ENCODE measurements around the gene AP3B1. TPM values are rescaled to one million over a fixed set of nuclear protein-coding genes. Genes with fewer than 3 reads are reported as not detected.

The AP3B1 gene, protein sequence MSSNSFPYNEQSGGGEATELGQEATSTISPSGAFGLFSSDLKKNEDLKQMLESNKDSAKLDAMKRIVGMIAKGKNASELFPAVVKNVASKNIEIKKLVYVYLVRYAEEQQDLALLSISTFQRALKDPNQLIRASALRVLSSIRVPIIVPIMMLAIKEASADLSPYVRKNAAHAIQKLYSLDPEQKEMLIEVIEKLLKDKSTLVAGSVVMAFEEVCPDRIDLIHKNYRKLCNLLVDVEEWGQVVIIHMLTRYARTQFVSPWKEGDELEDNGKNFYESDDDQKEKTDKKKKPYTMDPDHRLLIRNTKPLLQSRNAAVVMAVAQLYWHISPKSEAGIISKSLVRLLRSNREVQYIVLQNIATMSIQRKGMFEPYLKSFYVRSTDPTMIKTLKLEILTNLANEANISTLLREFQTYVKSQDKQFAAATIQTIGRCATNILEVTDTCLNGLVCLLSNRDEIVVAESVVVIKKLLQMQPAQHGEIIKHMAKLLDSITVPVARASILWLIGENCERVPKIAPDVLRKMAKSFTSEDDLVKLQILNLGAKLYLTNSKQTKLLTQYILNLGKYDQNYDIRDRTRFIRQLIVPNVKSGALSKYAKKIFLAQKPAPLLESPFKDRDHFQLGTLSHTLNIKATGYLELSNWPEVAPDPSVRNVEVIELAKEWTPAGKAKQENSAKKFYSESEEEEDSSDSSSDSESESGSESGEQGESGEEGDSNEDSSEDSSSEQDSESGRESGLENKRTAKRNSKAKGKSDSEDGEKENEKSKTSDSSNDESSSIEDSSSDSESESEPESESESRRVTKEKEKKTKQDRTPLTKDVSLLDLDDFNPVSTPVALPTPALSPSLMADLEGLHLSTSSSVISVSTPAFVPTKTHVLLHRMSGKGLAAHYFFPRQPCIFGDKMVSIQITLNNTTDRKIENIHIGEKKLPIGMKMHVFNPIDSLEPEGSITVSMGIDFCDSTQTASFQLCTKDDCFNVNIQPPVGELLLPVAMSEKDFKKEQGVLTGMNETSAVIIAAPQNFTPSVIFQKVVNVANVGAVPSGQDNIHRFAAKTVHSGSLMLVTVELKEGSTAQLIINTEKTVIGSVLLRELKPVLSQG
- total RNA-seq, result 10 to 100 TPM; 33.8 to 38.6 (median 36.0) TPM

DNA sequence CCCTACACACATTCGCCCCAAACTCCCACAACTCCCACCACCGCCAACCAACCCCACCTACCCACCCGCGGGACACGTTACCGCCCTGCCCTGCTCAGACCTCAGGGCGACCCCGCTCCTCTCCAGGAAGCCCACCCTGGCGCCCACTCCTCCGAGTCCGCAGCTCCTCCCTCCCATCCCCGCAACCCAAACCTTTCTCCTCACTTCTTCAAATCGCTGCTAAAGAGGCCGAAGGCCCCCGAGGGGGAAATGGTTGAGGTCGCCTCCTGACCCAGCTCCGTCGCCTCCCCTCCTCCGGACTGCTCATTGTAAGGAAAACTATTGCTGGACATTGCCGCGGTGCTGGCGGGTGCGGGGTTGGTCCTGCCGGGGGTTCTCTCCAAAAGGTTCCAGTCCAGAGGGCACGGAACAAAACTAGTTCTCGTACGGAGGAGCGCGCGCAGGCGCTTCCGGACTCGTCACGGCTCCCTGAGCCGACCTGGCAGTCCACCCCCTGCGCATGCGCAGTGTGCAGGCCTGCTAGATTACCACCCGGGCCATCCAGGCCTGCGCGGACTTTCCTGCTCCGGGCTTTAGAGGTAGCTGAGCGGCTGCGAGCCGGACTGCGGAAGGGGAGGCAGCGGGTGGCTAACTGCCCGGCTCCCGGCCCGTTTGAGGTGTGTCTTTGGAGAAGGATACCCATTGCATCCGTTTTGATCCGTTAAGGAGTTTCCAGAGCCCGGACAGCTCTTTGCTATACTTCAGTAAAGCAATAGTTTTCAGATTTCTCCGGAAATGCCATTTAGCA, at the start of gene AP3B1:
Gene AP3B1, minus strand, starts transcription at position 451 of the 787 bp plus-strand sequence. Its CDS starts 119 bp downstream, at position 332.
- no peaks in the 10 kb centered on the region for H3K36me3 ChIP-seq
- 0 to 1% methylated on average over 3 to 12 of the region's 53 CpGs for WGBS, 2 donors (ENCODE audit: low coverage in 1 of 2)
- ATAC-seq, result peak; percentile 96

DNA sequence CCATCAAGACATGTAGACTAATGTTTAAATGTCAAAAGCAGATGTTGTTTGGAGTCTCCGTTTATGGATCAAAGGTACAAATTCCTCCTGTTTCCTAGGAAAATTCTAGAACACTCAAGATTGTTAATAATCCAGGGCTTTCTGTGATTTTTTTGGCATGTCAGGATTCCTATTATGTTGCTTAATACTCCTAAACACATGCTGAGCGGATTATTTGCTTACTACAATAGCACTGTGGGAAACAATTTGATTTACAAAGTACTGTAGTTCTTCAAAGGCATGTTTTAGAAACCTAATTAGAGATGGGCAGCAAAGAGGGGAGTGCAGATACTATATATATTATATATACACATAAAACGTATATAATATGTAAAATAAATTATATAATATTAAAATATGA, 46.9 kb upstream of the AP3B1 start:
- Histone ChIP-seq H3K27ac (no peak overlapping the region), H3K4me3 (no peak overlapping the region), H3K36me3 (no peaks in the 10 kb centered on the region), H3K27me3 (no peaks in the 10 kb centered on the region), H3K4me1 (no peaks in the 10 kb centered on the region), H3K9me3 (peaks cover 0 to 13% (median 0%) of the 10 kb centered on the region in 3 donors)
- no peak for ATAC-seq
- 63% methylated on average over 3 of the region's 3 CpGs for WGBS, 2 donors (ENCODE audit: low coverage in 1 of 2)
- TF ChIP-seq EP300 (IDR thresholded peaks at IDR 0.05) (no peak), POLR2A (IDR thresholded peaks at IDR 0.05) (no peak), POLR2AphosphoS5 (IDR thresholded peaks at IDR 0.05) (no peak)
- TF ChIP-seq, protein P1, sequence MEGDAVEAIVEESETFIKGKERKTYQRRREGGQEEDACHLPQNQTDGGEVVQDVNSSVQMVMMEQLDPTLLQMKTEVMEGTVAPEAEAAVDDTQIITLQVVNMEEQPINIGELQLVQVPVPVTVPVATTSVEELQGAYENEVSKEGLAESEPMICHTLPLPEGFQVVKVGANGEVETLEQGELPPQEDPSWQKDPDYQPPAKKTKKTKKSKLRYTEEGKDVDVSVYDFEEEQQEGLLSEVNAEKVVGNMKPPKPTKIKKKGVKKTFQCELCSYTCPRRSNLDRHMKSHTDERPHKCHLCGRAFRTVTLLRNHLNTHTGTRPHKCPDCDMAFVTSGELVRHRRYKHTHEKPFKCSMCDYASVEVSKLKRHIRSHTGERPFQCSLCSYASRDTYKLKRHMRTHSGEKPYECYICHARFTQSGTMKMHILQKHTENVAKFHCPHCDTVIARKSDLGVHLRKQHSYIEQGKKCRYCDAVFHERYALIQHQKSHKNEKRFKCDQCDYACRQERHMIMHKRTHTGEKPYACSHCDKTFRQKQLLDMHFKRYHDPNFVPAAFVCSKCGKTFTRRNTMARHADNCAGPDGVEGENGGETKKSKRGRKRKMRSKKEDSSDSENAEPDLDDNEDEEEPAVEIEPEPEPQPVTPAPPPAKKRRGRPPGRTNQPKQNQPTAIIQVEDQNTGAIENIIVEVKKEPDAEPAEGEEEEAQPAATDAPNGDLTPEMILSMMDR (IDR thresholded peaks at IDR 0.05), result no peak

More for the DNA sequence above, at the start of gene AP3B1:
- Histone ChIP-seq H3K4me3 (peak within 1 kb of the TSS; percentile 82 to 84), H3K27ac (peak within 1 kb of the TSS; percentile 57 to 91 (median 88)), H3K4me1 (peaks cover 3 to 34% (median 9%) of the 10 kb centered on the region in 3 donors), H3K9me3 (no peaks in the 10 kb centered on the region), H3K27me3 (no peaks in the 10 kb centered on the region)
- TF ChIP-seq, protein P1 (IDR thresholded peaks at IDR 0.05), result no peak
- peak; percentile 85 to 92 for TF ChIP-seq POLR2A (IDR thresholded peaks at IDR 0.05)
- TF ChIP-seq POLR2AphosphoS5 (IDR thresholded peaks at IDR 0.05), result peak; percentile 90

DNA sequence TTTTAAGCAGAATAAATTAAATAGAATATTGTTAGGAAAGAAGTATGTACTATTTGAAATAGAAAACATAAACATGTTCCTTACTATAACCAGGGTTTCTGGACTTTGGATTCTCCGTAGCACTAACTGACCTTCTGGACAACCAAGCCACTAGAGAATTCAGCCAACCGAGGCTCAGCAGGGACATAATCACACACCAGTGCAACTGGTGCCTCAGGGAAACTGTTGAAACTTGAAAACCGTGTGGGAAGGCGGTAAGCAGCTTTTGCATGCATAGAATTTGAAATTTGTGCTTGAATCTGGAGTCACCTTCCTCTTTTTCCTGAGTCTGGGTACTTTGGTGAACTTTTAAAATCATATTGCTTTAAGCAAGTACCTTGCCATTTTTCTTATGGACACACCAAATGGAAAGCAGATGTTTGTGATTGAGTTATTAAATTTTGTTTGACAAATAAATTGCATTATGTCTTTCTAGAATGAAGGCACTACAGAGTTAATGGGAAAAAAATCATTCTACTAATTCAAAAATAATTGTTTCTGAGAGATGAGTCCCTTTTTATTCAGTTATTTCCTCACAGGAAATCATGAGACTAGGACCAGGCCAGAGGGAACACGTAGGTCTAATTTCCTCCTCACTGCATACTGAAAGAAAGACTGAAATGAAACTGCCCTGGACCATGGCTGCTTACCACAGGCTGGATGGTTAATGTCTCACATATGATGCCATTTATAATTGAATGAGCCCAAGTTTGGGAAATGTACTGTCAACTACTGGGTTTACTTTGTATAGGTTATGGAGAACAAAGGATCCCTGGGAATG, 45.3 kb upstream of the AP3B1 start:
- no peaks in the 10 kb centered on the region for H3K36me3 ChIP-seq
- H3K4me3 ChIP-seq, result no peak overlapping the region
- peaks cover 0 to 13% (median 0%) of the 10 kb centered on the region in 3 donors for H3K9me3 ChIP-seq
- no peak for ATAC-seq
- TF ChIP-seq POLR2A (IDR thresholded peaks at IDR 0.05) (no peak), POLR2AphosphoS5 (IDR thresholded peaks at IDR 0.05) (no peak), EP300 (IDR thresholded peaks at IDR 0.05) (no peak)
- TF ChIP-seq, protein P1 (IDR thresholded peaks at IDR 0.05), result no peak
- H3K4me1 ChIP-seq, result no peaks in the 10 kb centered on the region
- no peaks in the 10 kb centered on the region for H3K27me3 ChIP-seq
- WGBS, 2 donors (ENCODE audit: low coverage in 1 of 2), result 82 to 84% methylated on average over 3 to 5 of the region's 5 CpGs
- H3K27ac ChIP-seq, result no peak overlapping the region

GRCh38 chr5:78336698-78337097, 42.2 kb upstream of the AP3B1 start:
- Histone ChIP-seq H3K27me3 (no peaks in the 10 kb centered on the region), H3K4me3 (no peak overlapping the region), H3K9me3 (peaks cover 0 to 13% (median 0%) of the 10 kb centered on the region in 3 donors), H3K36me3 (no peaks in the 10 kb centered on the region), H3K4me1 (no peaks in the 10 kb centered on the region), H3K27ac (no peak overlapping the region)
- 89% methylated on average over 1 of the region's 2 CpGs; no CpG with 5 or more reads in 1 of the 2 donors for WGBS, 2 donors (ENCODE audit: low coverage in 1 of 2)
- no peak for ATAC-seq
- TF ChIP-seq POLR2AphosphoS5 (IDR thresholded peaks at IDR 0.05), result no peak
- no peak for TF ChIP-seq EP300 (IDR thresholded peaks at IDR 0.05)
- TF ChIP-seq, protein P1 (IDR thresholded peaks at IDR 0.05), result no peak
- no peak for TF ChIP-seq POLR2A (IDR thresholded peaks at IDR 0.05)
